Body of pancreas (tissue), 4 donors: ENCODE results near the gene ARVCF. TPM values are rescaled to one million over a fixed set of nuclear protein-coding genes. Genes with fewer than 3 reads are reported as not detected.
A peak's percentile ranks its signal among the peaks of the same experiment; 100 is the strongest.

Source experiments
- ATAC-seq: fragments of 150-250 bp; one replicate; pipeline ENCODE4 v1.9.1; 2016
- DNase-seq, 4 donors: peaks; one replicate each; pipeline ENCODE4 v3.0.0-alpha.2; 2019
- H3K27ac ChIP-seq, 4 donors: fragments of 200-600 bp; sonication (generic); 1 replicate in 3 of 4; 2 replicates in 1 of 4; pipeline versions ENCODE4 v1.5.1 to v1.6.1; 2016 to 2019; ENCODE audit warnings: mild to moderate bottlenecking in 1 of 4, mixed read lengths in 1 of 4, moderate library complexity in 1 of 4
- H3K27me3 ChIP-seq, 2 donors: fragments of 200-600 bp; sonication (generic); one replicate each; pipeline ENCODE4 v1.6.0; 2016; ENCODE audit warnings: mild to moderate bottlenecking in 1 of 2
- H3K36me3 ChIP-seq, 2 donors: fragments of 200-600 bp; sonication (generic); replicated peaks in 1 of 2; 2 replicates each; pipeline ENCODE4 v1.5.1; 2016; ENCODE audit warnings: low read depth in 2 of 2; ENCODE audit not compliant: insufficient read depth in 1 of 2
- H3K4me1 ChIP-seq: fragments of 200-600 bp; sonication (generic); one replicate; pipeline ENCODE4 v1.6.0; 2016
- H3K4me3 ChIP-seq, 2 donors: fragments of 200-600 bp; sonication (generic); 1 replicate in 1 of 2; 2 replicates in 1 of 2; pipeline ENCODE4 v1.5.1; 2016 to 2019
- H3K9me3 ChIP-seq, 3 donors: fragments of 200-600 bp; sonication (generic); 1 replicate in 2 of 3; 2 replicates in 1 of 3; pipeline ENCODE4 v1.5.1; 2016
- CTCF ChIP-seq, 7 experiments: fragments of 450-650 bp in 4 of 7; fragments of 200-600 bp in 3 of 7; sonication (generic) in 3 of 7; IDR thresholded peaks; one replicate each; pipeline ENCODE4 v1.5.1; 2016 to 2019; ENCODE audit warnings: antibody characterized with exemption in 7 of 7
- POLR2A ChIP-seq, 3 donors: fragments of 450-650 bp; IDR thresholded peaks; one replicate each; pipeline ENCODE4 v1.6.1; 2016; ENCODE audit warnings: antibody characterized with exemption in 3 of 3, mild to moderate bottlenecking in 2 of 3
- WGBS, 2 donors: methylation state at CpG; one replicate each; pipeline ENCODE4 v1.1.5; 2017; 5-methylcytosine and 5-hydroxymethylcytosine counted together
- intact Hi-C: fragments of 100-400 bp; cut with DNase I; formaldehyde crosslinking; loops from one replicate; pipeline ENCODE4 v1.15.1; 2023
- total RNA-seq, 2 donors: library from RNA; depleted of rRNA; stranded (reverse); fragments of >200 nt; gene quantifications; one replicate each; pipeline ENCODE4 v1.1.0, GENCODE V29; 2016

Gene ARVCF
- total RNA-seq, 2 donors from 2014 or later = 36.6 to 150 TPM

GRCh38 chr22:19984851-19985811 lies 31.5 kb downstream of the ARVCF start:
- DNase-seq (no peak), ATAC-seq (no peak)
- H3K27ac ChIP-seq = no peak overlapping the region
- no peaks in the 10 kb centered on the region for H3K36me3 ChIP-seq
- intact Hi-C loops = no loop called here
- TF ChIP-seq POLR2A (IDR thresholded peaks at IDR 0.05) (no peak), CTCF (IDR thresholded peaks at IDR 0.05) (no peak)
- H3K9me3 ChIP-seq = no peaks in the 10 kb centered on the region
- H3K4me1 ChIP-seq = peaks cover 23% of the 10 kb centered on the region
- H3K27me3 ChIP-seq = no peaks in the 10 kb centered on the region
- no peak overlapping the region for H3K4me3 ChIP-seq
- 80 to 90% methylated on average over 8 to 11 of the region's 11 CpGs for WGBS, 2 donors

- intact Hi-C loops = no loop called here
- Histone ChIP-seq H3K4me1 (peaks cover 23% of the 10 kb centered on the region), H3K4me3 (no peak overlapping the region), H3K36me3 (no peaks in the 10 kb centered on the region), H3K9me3 (no peaks in the 10 kb centered on the region), H3K27ac (no peak overlapping the region), H3K27me3 (no peaks in the 10 kb centered on the region)
- ATAC-seq (no peak), DNase-seq (peak in 3 of 4 donors; percentile 39 to 62 (median 55))
- 80 to 85% methylated on average over 14 to 18 of the region's 19 CpGs for WGBS, 2 donors
- no peak for TF ChIP-seq POLR2A (IDR thresholded peaks at IDR 0.05)
- no peak for TF ChIP-seq CTCF (IDR thresholded peaks at IDR 0.05)
Measured at GRCh38 chr22:19984201-19984753, 32.3 kb downstream of the ARVCF start.

GRCh38 chr22:19983741-19984140 lies 32.9 kb downstream of the ARVCF start:
- TF ChIP-seq POLR2A (IDR thresholded peaks at IDR 0.05) = no peak
- TF ChIP-seq CTCF (IDR thresholded peaks at IDR 0.05) = no peak
- Histone ChIP-seq H3K27me3 (no peaks in the 10 kb centered on the region), H3K9me3 (no peaks in the 10 kb centered on the region), H3K27ac (no peak overlapping the region), H3K4me3 (no peak overlapping the region), H3K36me3 (no peaks in the 10 kb centered on the region), H3K4me1 (peaks cover 23% of the 10 kb centered on the region)
- intact Hi-C loops = no loop called here
- DNase-seq = no peak
- WGBS, 2 donors = 80 to 84% methylated on average over 5 of the region's 5 CpGs
- ATAC-seq = no peak

- TF ChIP-seq CTCF (IDR thresholded peaks at IDR 0.05) (no peak), POLR2A (IDR thresholded peaks at IDR 0.05) (no peak)
- intact Hi-C loops = no loop called here
- no peak for DNase-seq
Measured at GRCh38 chr22:19982991-19983578, 33.5 kb downstream of the ARVCF start.

More at GRCh38 chr22:19982991-19983578, 33.5 kb downstream of the ARVCF start:
- ATAC-seq = no peak
- H3K27me3 ChIP-seq = no peaks in the 10 kb centered on the region
- no peaks in the 10 kb centered on the region for H3K36me3 ChIP-seq
- H3K4me3 ChIP-seq = no peak overlapping the region
- peaks cover 23% of the 10 kb centered on the region for H3K4me1 ChIP-seq
- no peak overlapping the region for H3K27ac ChIP-seq
- H3K9me3 ChIP-seq = no peaks in the 10 kb centered on the region
- 90% methylated on average over 2 to 8 of the region's 8 CpGs for WGBS, 2 donors
